HCT116 (cell line): ENCODE results near the gene TENM4. TPM values are rescaled to one million over a fixed set of nuclear protein-coding genes. Genes with fewer than 3 reads are reported as not detected.

Experiments used
- ATAC-seq: fragments of 200-7000 bp; cut with Tn5 transposase; 2 replicates; pipeline ENCODE4 v1.9.1; 2020; ENCODE audit warnings: mild to moderate bottlenecking, moderate library complexity
- BruUV-seq: library from RNA; stranded (reverse); fragments of 400-500 nt; replicated peaks from 2 replicates; lab custom pipeline; 2021; lab: Mats Ljungman, UMichigan
- CTCF ChIA-PET: fragments of 300-600 bp; sonication (Branson Sonifier 250); formaldehyde crosslinking; loops from one replicate; lab custom pipeline; 2021; ENCODE audit warnings: antibody characterized with exemption; lab: Charles Lee
- POLR2A ChIA-PET: fragments of 300-600, 350-600 bp; sonication (Branson Sonifier 250); formaldehyde crosslinking; loops from one replicate; lab custom pipeline; 2021; ENCODE audit warnings: antibody characterized with exemption; lab: Charles Lee
- RAD21 ChIA-PET, 2 experiments: fragments of 300-600 bp; sonication (Branson Sonifier 250); formaldehyde crosslinking; loops; one replicate each; lab custom pipeline; 2023; ENCODE audit warnings: low total read pairs in 2 of 2; ENCODE audit not compliant: uncharacterized antibody in 2 of 2, unreplicated experiment in 2 of 2, low non-redundant PET in 1 of 2; lab: Charles Lee
- DNase-seq: peaks from one replicate; pipeline ENCODE4 v3.0.0-alpha.2; 2010; ENCODE audit warnings: low read depth, low spot score
- H2AFZ ChIP-seq: fragments of 200-600 bp; shearing (Covaris generic), sonication (generic); 2 replicates; pipeline ENCODE4 v1.6.1; 2017; ENCODE audit warnings: low read depth, mixed run types, mixed read lengths, antibody characterized with exemption, low read length; ENCODE audit not compliant: poor library complexity, severe bottlenecking
- H3K27ac ChIP-seq: 2 replicates; pipeline ENCODE4 v1.5.1; 2012; ENCODE audit warnings: low read depth, low read length
- H3K27me3 ChIP-seq: fragments of 200-600 bp; sonication (generic); 2 replicates; pipeline ENCODE4 v1.6.1; 2016; ENCODE audit warnings: mixed run types, low read length, mixed read lengths; ENCODE audit not compliant: insufficient read depth
- H3K36me3 ChIP-seq, 2 experiments: fragments of 200-500 bp in 1 of 2; fragments of 200-600 bp in 1 of 2; sonication (Bioruptor generic) in 1 of 2; sonication (generic) in 1 of 2; 2 replicates each; pipeline versions ENCODE4 v1.5.1 to v1.6.1; 2014 to 2016; ENCODE audit warnings: low read length in 2 of 2, inconsistent platforms in 1 of 2, mixed read lengths in 1 of 2, mixed run types in 1 of 2; ENCODE audit not compliant: insufficient read depth in 2 of 2, control insufficient read depth in 1 of 2
- H3K4me1 ChIP-seq, 2 experiments: fragments of 200-600 bp in 1 of 2; sonication (generic) in 1 of 2; 2 replicates each; pipeline versions ENCODE4 v1.5.1 to v1.6.1; 2012 to 2017; ENCODE audit warnings: low read length in 2 of 2, inconsistent platforms in 1 of 2, mild to moderate bottlenecking in 1 of 2, mixed read lengths in 1 of 2, mixed run types in 1 of 2, moderate library complexity in 1 of 2; ENCODE audit not compliant: insufficient read depth in 2 of 2, control insufficient read depth in 1 of 2
- H3K4me2 ChIP-seq: fragments of 200-600 bp; sonication (generic); 2 replicates; pipeline ENCODE4 v1.6.1; 2017; ENCODE audit warnings: mixed run types, low read length, mixed read lengths
- H3K4me3 ChIP-seq, 2 experiments: fragments of 200-600 bp in 1 of 2; sonication (generic) in 1 of 2; replicated peaks in 1 of 2; 2 replicates each; pipeline ENCODE4 v1.5.1; 2011 to 2016; ENCODE audit warnings: low read length in 2 of 2, control low read depth in 1 of 2, low read depth in 1 of 2, mild to moderate bottlenecking in 1 of 2, mixed read lengths in 1 of 2, mixed run types in 1 of 2
- H3K79me2 ChIP-seq: fragments of 200-600 bp; sonication (generic); 2 replicates; pipeline ENCODE4 v1.6.1; 2017; ENCODE audit warnings: mild to moderate bottlenecking, mixed run types, low read length, moderate library complexity, mixed read lengths; ENCODE audit not compliant: insufficient read depth
- H3K9ac ChIP-seq: fragments of 200-600 bp; sonication (generic); 2 replicates; pipeline ENCODE4 v1.6.1; 2016; ENCODE audit warnings: low read length, mixed read lengths
- H3K9me2 ChIP-seq: fragments of 200-600 bp; sonication (generic), shearing (Covaris generic); 2 replicates; pipeline ENCODE4 v1.6.1; 2017; ENCODE audit warnings: mixed run types, mild to moderate bottlenecking, moderate library complexity; ENCODE audit not compliant: insufficient read depth
- H3K9me3 ChIP-seq, 2 experiments: fragments of 200-500 bp in 1 of 2; fragments of 200-600 bp in 1 of 2; sonication (Bioruptor generic) in 1 of 2; sonication (generic) in 1 of 2; 2 replicates each; pipeline ENCODE4 v1.6.1; 2014 to 2017; ENCODE audit warnings: low read length in 2 of 2, mixed read lengths in 2 of 2, inconsistent platforms in 1 of 2, low read depth in 1 of 2, mild to moderate bottlenecking in 1 of 2, mixed run types in 1 of 2, moderate library complexity in 1 of 2; ENCODE audit not compliant: control insufficient read depth in 1 of 2, insufficient read depth in 1 of 2
- H4K20me1 ChIP-seq: fragments of 200-600 bp; sonication (generic), shearing (Covaris generic); 2 replicates; pipeline ENCODE4 v1.6.1; 2017; ENCODE audit warnings: mixed run types, mild to moderate bottlenecking, moderate library complexity; ENCODE audit not compliant: insufficient read depth
- CBX3 ChIP-seq: IDR thresholded peaks from 2 replicates; pipeline ENCODE4 v1.6.1; 2012; ENCODE audit warnings: low read depth
- EGR1 ChIP-seq: IDR thresholded peaks from 2 replicates; pipeline ENCODE4 v1.6.1; 2012; ENCODE audit warnings: low read depth
- EZH2 ChIP-seq: fragments of 200-600 bp; sonication (generic); IDR thresholded peaks from 2 replicates; pipeline ENCODE4 v1.6.1; 2017; ENCODE audit warnings: antibody characterized with exemption, mixed run types
- EZH2phosphoT487 ChIP-seq: fragments of 200-600 bp; IDR thresholded peaks from 2 replicates; pipeline ENCODE4 v1.6.1; 2018; ENCODE audit warnings: antibody characterized with exemption, borderline replicate concordance
- FOSL1 ChIP-seq: IDR thresholded peaks from 2 replicates; pipeline ENCODE4 v1.6.1; 2012; ENCODE audit warnings: low read depth
- JUND ChIP-seq: IDR thresholded peaks from 2 replicates; pipeline ENCODE4 v1.6.1; 2012
- MAX ChIP-seq: IDR thresholded peaks from 2 replicates; pipeline ENCODE4 v1.6.1; 2012
- POLR2A ChIP-seq: IDR thresholded peaks from 2 replicates; pipeline ENCODE4 v1.7.0; 2011; ENCODE audit warnings: borderline replicate concordance; ENCODE audit not compliant: insufficient read depth, insufficient read length; ENCODE audit errors: extremely low read depth
- POLR2AphosphoS5 ChIP-seq: IDR thresholded peaks from 2 replicates; pipeline ENCODE4 v1.6.1; 2011; ENCODE audit warnings: mild to moderate bottlenecking, low read depth, low read length, moderate library complexity
- RAD21 ChIP-seq: IDR thresholded peaks from 2 replicates; pipeline ENCODE4 v1.6.1; 2012; ENCODE audit warnings: low read depth, mild to moderate bottlenecking
- SIN3A ChIP-seq: IDR thresholded peaks from 2 replicates; pipeline ENCODE4 v1.6.1; 2012; ENCODE audit warnings: low read depth
- SP1 ChIP-seq: IDR thresholded peaks from 2 replicates; pipeline ENCODE4 v1.6.1; 2012; ENCODE audit warnings: low read depth
- SRF ChIP-seq: IDR thresholded peaks from 2 replicates; pipeline ENCODE4 v1.6.1; 2012; ENCODE audit warnings: low read depth
- YY1 ChIP-seq: IDR thresholded peaks from 2 replicates; pipeline ENCODE4 v1.6.1; 2011; ENCODE audit warnings: low read length, low read depth, moderate library complexity, mild to moderate bottlenecking; ENCODE audit not compliant: insufficient replicate concordance; ENCODE audit errors: extremely low read depth
- ZBTB33 ChIP-seq: IDR thresholded peaks from 2 replicates; pipeline ENCODE4 v1.6.1; 2011; ENCODE audit warnings: mild to moderate bottlenecking, low read length, moderate library complexity; ENCODE audit not compliant: insufficient replicate concordance; ENCODE audit errors: extremely low read depth
- ZFX ChIP-seq: fragments of 450-650 bp; IDR thresholded peaks from 2 replicates; pipeline ENCODE4 v1.6.1; 2017
- intact Hi-C: fragments of 100-400 bp; cut with micrococcal nuclease; formaldehyde crosslinking; loops from 2 replicates; pipeline ENCODE4 v1.10.0; 2022
- total RNA-seq: library from RNA; stranded (reverse); gene quantifications from one replicate; pipeline ENCODE4 v1.2.1, GENCODE V29; 2021; ENCODE audit not compliant: unreplicated experiment

TENM4 gene
- total RNA-seq, 1 experiment from 2014 or later, result 0.05 TPM

- H3K27ac ChIP-seq, result no peak overlapping the region
- no peaks in the 10 kb centered on the region for H3K79me2 ChIP-seq
- no TSS peak for BruUV-seq
- H3K9me3 ChIP-seq, result no peaks in the 10 kb centered on the region
- intact Hi-C loops, result no loop called here
- no peak overlapping the region for H2AFZ ChIP-seq
- DNase-seq, result no peak
- H3K9me2 ChIP-seq, result no peaks in the 10 kb centered on the region
- H3K4me3 ChIP-seq, result no peak overlapping the region
- H3K4me1 ChIP-seq, result no peaks in the 10 kb centered on the region
- ATAC-seq, result no peak
- H4K20me1 ChIP-seq, result no peaks in the 10 kb centered on the region
- no peak overlapping the region for H3K4me2 ChIP-seq
- ChIA-PET CTCF (no interaction called here), RAD21 (no interaction called here), POLR2A (no interaction called here)
- no peaks in the 10 kb centered on the region for H3K27me3 ChIP-seq
- no peak overlapping the region for H3K9ac ChIP-seq
- H3K36me3 ChIP-seq, result no peaks in the 10 kb centered on the region
- TF ChIP-seq JUND, result no peak
- TF ChIP-seq FOSL1, result no peak
- TF ChIP-seq ZFX, result no peak
- no peak for TF ChIP-seq YY1
- TF ChIP-seq SP1, result no peak
- no peak for TF ChIP-seq CBX3
- TF ChIP-seq EGR1, result no peak
- TF ChIP-seq EZH2, result no peak
- TF ChIP-seq RAD21, result no peak
- no peak for TF ChIP-seq SIN3A
- TF ChIP-seq SRF, result no peak
- no peak for TF ChIP-seq POLR2AphosphoS5
- no peak for TF ChIP-seq ZBTB33
- no peak for TF ChIP-seq MAX
- no peak for TF ChIP-seq POLR2A
- TF ChIP-seq EZH2phosphoT487, result no peak
Observed at GRCh38 chr11:78633516-78634310, 807.1 kb downstream of the TENM4 start.
